Esophagus squamous epithelium (tissue), 4 donors: ENCODE results near the gene PRKG1.

ENCODE experiments used
- CTCF ChIP-seq, 6 experiments: fragments of 450-650 bp in 4 of 6; fragments of 200-600 bp in 2 of 6; sonication (generic) in 2 of 6; IDR thresholded peaks; one replicate each; pipeline ENCODE4 v1.5.1; 2016 to 2019; ENCODE audit warnings: antibody characterized with exemption in 6 of 6, mild to moderate bottlenecking in 4 of 6, moderate library complexity in 4 of 6
- POLR2A ChIP-seq, 4 donors: fragments of 450-650 bp; IDR thresholded peaks; one replicate each; pipeline ENCODE4 v1.6.1; 2017; ENCODE audit warnings: antibody characterized with exemption in 4 of 4, mild to moderate bottlenecking in 4 of 4, moderate library complexity in 3 of 4

- TF ChIP-seq CTCF (IDR thresholded peaks at IDR 0.05) (no peak), POLR2A (IDR thresholded peaks at IDR 0.05) (no peak)
Measured at GRCh38 chr10:51574248-51575048, 500.2 kb downstream of the PRKG1 start.
